PC-9 (cell line): Measurements from ENCODE around the gene AGO1. TPM values are rescaled to one million over a fixed set of nuclear protein-coding genes. Genes with fewer than 3 reads are reported as not detected.

Experiments
- BruUV-seq: library from RNA; stranded (reverse); fragments of 400-500 nt; replicated peaks from 2 replicates; lab custom pipeline; 2021; lab: Mats Ljungman, UMichigan
- CTCF ChIA-PET: fragments of 300-600 bp; sonication (Branson Sonifier 250); formaldehyde crosslinking; loops from one replicate; lab custom pipeline; 2022; ENCODE audit warnings: antibody characterized with exemption; lab: Charles Lee
- POLR2A ChIA-PET: fragments of 300-600 bp; sonication (Branson Sonifier 250); formaldehyde crosslinking; loops from one replicate; lab custom pipeline; 2022; ENCODE audit warnings: antibody characterized with exemption; ENCODE audit not compliant: unreplicated experiment; lab: Charles Lee
- DNase-seq, 2 experiments: peaks; one replicate each; pipeline versions ENCODE4 v3.0.0 to v3.0.0-alpha.2; 2015 to 2022; ENCODE audit warnings: mixed read lengths in 1 of 2
- H2AFZ ChIP-seq: fragments of 200-600 bp; sonication (generic); 2 replicates; pipeline ENCODE4 v1.8.1; 2017; ENCODE audit warnings: antibody characterized with exemption
- H3F3A ChIP-seq: fragments of 200-600 bp; sonication (generic); 2 replicates; pipeline ENCODE4 v1.8.1; 2017; ENCODE audit warnings: antibody characterized with exemption, mild to moderate bottlenecking, low read depth; ENCODE audit not compliant: insufficient read depth
- H3K27ac ChIP-seq: fragments of 200-600 bp; sonication (generic); 2 replicates; pipeline ENCODE4 v1.6.1; 2016; ENCODE audit warnings: mixed run types
- H3K27me3 ChIP-seq: fragments of 200-600 bp; sonication (generic); 2 replicates; pipeline ENCODE4 v1.6.1; 2016; ENCODE audit warnings: low read depth, mixed run types; ENCODE audit not compliant: insufficient read depth
- H3K36me3 ChIP-seq: fragments of 200-600 bp; sonication (generic); 2 replicates; pipeline ENCODE4 v1.6.1; 2016; ENCODE audit warnings: low read depth, mixed run types
- H3K4me1 ChIP-seq: fragments of 200-600 bp; sonication (generic); replicated peaks from 2 replicates; pipeline ENCODE4 v1.6.1; 2016; ENCODE audit warnings: mixed run types; ENCODE audit not compliant: insufficient read depth
- H3K4me2 ChIP-seq: fragments of 200-600 bp; sonication (generic); 2 replicates; pipeline ENCODE4 v1.6.1; 2017; ENCODE audit warnings: mixed run types
- H3K4me3 ChIP-seq: fragments of 200-600 bp; sonication (generic); 2 replicates; pipeline ENCODE4 v1.6.1; 2016; ENCODE audit warnings: mixed run types
- H3K79me2 ChIP-seq: fragments of 200-600 bp; sonication (generic); 2 replicates; pipeline ENCODE4 v1.6.1; 2017; ENCODE audit warnings: low read depth, mixed run types
- H3K9me2 ChIP-seq: fragments of 200-600 bp; sonication (generic); 2 replicates; pipeline ENCODE4 v1.8.1; 2017; ENCODE audit warnings: mild to moderate bottlenecking; ENCODE audit not compliant: insufficient read depth
- H3K9me3 ChIP-seq: fragments of 200-600 bp; sonication (generic); 2 replicates; pipeline ENCODE4 v1.8.1; 2016; ENCODE audit warnings: low read depth; ENCODE audit not compliant: insufficient read depth
- H4K20me1 ChIP-seq: fragments of 200-600 bp; sonication (generic); 2 replicates; pipeline ENCODE4 v1.8.1; 2017; ENCODE audit not compliant: insufficient read depth
- EZH2 ChIP-seq: fragments of 200-600 bp; sonication (generic); IDR thresholded peaks from 2 replicates; pipeline ENCODE4 v1.8.0; 2017; ENCODE audit warnings: antibody characterized with exemption, low read depth
- intact Hi-C: fragments of 100-400 bp; cut with micrococcal nuclease; formaldehyde crosslinking; loops from one replicate; pipeline ENCODE4 v1.10.0; 2022; ENCODE audit not compliant: unreplicated experiment
- total RNA-seq: library from RNA; stranded (reverse); gene quantifications from 2 replicates; pipeline ENCODE4 v1.2.3, GENCODE V29; 2021
- TF ChIP-seq, protein P1 (sequence below): fragments of 200-600 bp; sonication (generic); conservative IDR thresholded peaks from 2 replicates; pipeline ENCODE4 v1.6.1; 2017; ENCODE audit warnings: mixed run types, antibody characterized with exemption, mild to moderate bottlenecking, moderate library complexity

Gene AGO1
- total RNA-seq, 1 experiment from 2014 or later: 66.0 TPM

- Histone ChIP-seq H3F3A (peaks cover 10% of the 10 kb centered on the region; the same call in 1 of the 2 replicates), H3K27me3 (no peaks in the 10 kb centered on the region), H2AFZ (no peak overlapping the region), H3K4me3 (no peak overlapping the region), H4K20me1 (peaks cover 43% of the 10 kb centered on the region), H3K79me2 (peaks cover 95% of the 10 kb centered on the region), H3K4me1 (peaks cover 22% of the 10 kb centered on the region), H3K9me2 (no peaks in the 10 kb centered on the region), H3K36me3 (no peaks in the 10 kb centered on the region), H3K27ac (no peak overlapping the region), H3K4me2 (no peak overlapping the region), H3K9me3 (no peaks in the 10 kb centered on the region)
- DNase-seq: no peak
- no peak for TF ChIP-seq EZH2
- TF ChIP-seq, protein P1, sequence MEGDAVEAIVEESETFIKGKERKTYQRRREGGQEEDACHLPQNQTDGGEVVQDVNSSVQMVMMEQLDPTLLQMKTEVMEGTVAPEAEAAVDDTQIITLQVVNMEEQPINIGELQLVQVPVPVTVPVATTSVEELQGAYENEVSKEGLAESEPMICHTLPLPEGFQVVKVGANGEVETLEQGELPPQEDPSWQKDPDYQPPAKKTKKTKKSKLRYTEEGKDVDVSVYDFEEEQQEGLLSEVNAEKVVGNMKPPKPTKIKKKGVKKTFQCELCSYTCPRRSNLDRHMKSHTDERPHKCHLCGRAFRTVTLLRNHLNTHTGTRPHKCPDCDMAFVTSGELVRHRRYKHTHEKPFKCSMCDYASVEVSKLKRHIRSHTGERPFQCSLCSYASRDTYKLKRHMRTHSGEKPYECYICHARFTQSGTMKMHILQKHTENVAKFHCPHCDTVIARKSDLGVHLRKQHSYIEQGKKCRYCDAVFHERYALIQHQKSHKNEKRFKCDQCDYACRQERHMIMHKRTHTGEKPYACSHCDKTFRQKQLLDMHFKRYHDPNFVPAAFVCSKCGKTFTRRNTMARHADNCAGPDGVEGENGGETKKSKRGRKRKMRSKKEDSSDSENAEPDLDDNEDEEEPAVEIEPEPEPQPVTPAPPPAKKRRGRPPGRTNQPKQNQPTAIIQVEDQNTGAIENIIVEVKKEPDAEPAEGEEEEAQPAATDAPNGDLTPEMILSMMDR: no peak
- CTCF ChIA-PET: no interaction called here
- no TSS peak for BruUV-seq
- intact Hi-C loops: no loop called here
- POLR2A ChIA-PET: no interaction called here
These were observed 52.7 kb downstream of the AGO1 start for GRCh38 chr1:35935442-35936388.

- H3K36me3 ChIP-seq: no peaks in the 10 kb centered on the region
- H3K4me1 ChIP-seq: peaks cover 22% of the 10 kb centered on the region
- TF ChIP-seq, protein P1: no peak
- TF ChIP-seq EZH2: no peak
- no peaks in the 10 kb centered on the region for H3K9me2 ChIP-seq
- CTCF ChIA-PET: no interaction called here
- no peaks in the 10 kb centered on the region for H3K27me3 ChIP-seq
- POLR2A ChIA-PET: interaction anchor here (0.6 kb wide), 1 partner anchor 58 kb away, joined by 5 read pairs; no protein-coding TSS in a partner anchor
- BruUV-seq: no TSS peak
- peaks cover 99% of the 10 kb centered on the region for H3K79me2 ChIP-seq
- no peak overlapping the region for H2AFZ ChIP-seq
- peaks cover 2% of the 10 kb centered on the region; the same call in 1 of the 2 replicates for H3F3A ChIP-seq
- no peak overlapping the region for H3K27ac ChIP-seq
- peaks cover 47% of the 10 kb centered on the region for H4K20me1 ChIP-seq
- H3K4me3 ChIP-seq: no peak overlapping the region
- H3K4me2 ChIP-seq: no peak overlapping the region
- no peaks in the 10 kb centered on the region for H3K9me3 ChIP-seq
- DNase-seq: no peak
- intact Hi-C loops: no loop called here
These were observed 53.8 kb downstream of the AGO1 start for GRCh38 chr1:35936838-35937237.

- Histone ChIP-seq H4K20me1 (peaks cover 41% of the 10 kb centered on the region), H3F3A (no peaks in the 10 kb centered on the region), H2AFZ (no peak overlapping the region), H3K4me1 (no peaks in the 10 kb centered on the region), H3K79me2 (peaks cover 95% of the 10 kb centered on the region), H3K27ac (no peak overlapping the region), H3K9me3 (no peaks in the 10 kb centered on the region), H3K27me3 (no peaks in the 10 kb centered on the region), H3K4me2 (no peak overlapping the region), H3K36me3 (no peaks in the 10 kb centered on the region), H3K4me3 (no peak overlapping the region), H3K9me2 (no peaks in the 10 kb centered on the region)
- CTCF ChIA-PET: interaction anchor here (0.6 kb wide), 1 partner anchor 127 kb away, joined by 3 read pairs; no protein-coding TSS in a partner anchor
- intact Hi-C loops: no loop called here
- TF ChIP-seq, protein P1: no peak
- TF ChIP-seq EZH2: no peak
- DNase-seq: no peak
- POLR2A ChIA-PET: no interaction called here
- BruUV-seq: no TSS peak
These were observed 56.5 kb downstream of the AGO1 start for GRCh38 chr1:35939484-35939883.
